SK-N-MC (cell line): Measurements from ENCODE around the gene CEACAM19.
A peak's percentile ranks its signal among the peaks of the same experiment; 100 is the strongest.
"Not testable (repeated sequence)": the region's sequence is repeated elsewhere in the genome, so short reads cannot be mapped to it uniquely, and the experiment has no call there.

Experiments
- DNase-seq: peaks from one replicate; pipeline ENCODE4 v3.0.0-alpha.2; 2011; ENCODE audit warnings: low read depth, low spot score
- H3K27ac ChIP-seq: fragments of 200-600 bp; sonication (generic); 2 replicates; pipeline ENCODE4 v1.5.1; 2016; ENCODE audit warnings: mixed run types
- H3K36me3 ChIP-seq: fragments of 200-600 bp; sonication (generic); 2 replicates; pipeline ENCODE4 v1.6.1; 2017; ENCODE audit warnings: antibody characterized with exemption, low read length, mixed read lengths; ENCODE audit not compliant: insufficient read depth
- H3K4me3 ChIP-seq: fragments of 200-600 bp; sonication (generic); 2 replicates; pipeline ENCODE4 v1.5.1; 2016
- H3K9ac ChIP-seq: fragments of 200-600 bp; sonication (generic); 2 replicates; pipeline ENCODE4 v1.8.0; 2017; ENCODE audit warnings: mixed run types, mixed read lengths; ENCODE audit not compliant: insufficient read length
- H3K9me3 ChIP-seq: fragments of 200-600 bp; sonication (generic); 2 replicates; pipeline ENCODE4 v1.6.1; 2017; ENCODE audit warnings: low read depth, mild to moderate bottlenecking, antibody characterized with exemption, low read length, moderate library complexity, mixed read lengths
- EZH2 ChIP-seq: fragments of 200-600 bp; sonication (generic); IDR thresholded peaks from one replicate; pipeline ENCODE4 v1.6.1; 2017; ENCODE audit warnings: antibody characterized with exemption
- FOXP2 ChIP-seq: optimal IDR thresholded peaks from 2 replicates; pipeline ENCODE3; 2011; ENCODE audit warnings: mild to moderate bottlenecking, moderate library complexity; ENCODE audit not compliant: insufficient read depth; ENCODE audit errors: extremely low read length, control extremely low read depth
- POLR2AphosphoS5 ChIP-seq: IDR thresholded peaks from 2 replicates; pipeline ENCODE4 v1.6.1; 2012; ENCODE audit warnings: mild to moderate bottlenecking, low read depth, low read length, borderline replicate concordance

The CEACAM19 gene

GRCh38 chr19:44671400-44671799, at the start of gene CEACAM19:
TSS of gene CEACAM19 (plus strand) at chr19:44671482. CDS start at chr19:44671932, 450 bp downstream.
- H3K4me3 ChIP-seq: no peak within 1 kb of the TSS
- TF ChIP-seq FOXP2: no peak
- no peak for TF ChIP-seq POLR2AphosphoS5
- no peak for TF ChIP-seq EZH2
- no peak for DNase-seq
- H3K9me3 ChIP-seq: no peaks in the 10 kb centered on the region
- no peak within 1 kb of the TSS for H3K27ac ChIP-seq
- H3K36me3 ChIP-seq: no peaks in the 10 kb centered on the region
- H3K9ac ChIP-seq: no peak within 1 kb of the TSS

GRCh38 chr19:44623080-44623479, 48.2 kb upstream of the CEACAM19 start:
- Histone ChIP-seq H3K9ac (no peak overlapping the region), H3K36me3 (no peaks in the 10 kb centered on the region), H3K4me3 (no peak overlapping the region), H3K9me3 (no peaks in the 10 kb centered on the region), H3K27ac (peak overlapping the region; percentile 11; the same call in 1 of the 2 replicates)
- no peak for TF ChIP-seq FOXP2
- no peak for TF ChIP-seq EZH2
- TF ChIP-seq POLR2AphosphoS5: no peak
- no peak for DNase-seq

DNA sequence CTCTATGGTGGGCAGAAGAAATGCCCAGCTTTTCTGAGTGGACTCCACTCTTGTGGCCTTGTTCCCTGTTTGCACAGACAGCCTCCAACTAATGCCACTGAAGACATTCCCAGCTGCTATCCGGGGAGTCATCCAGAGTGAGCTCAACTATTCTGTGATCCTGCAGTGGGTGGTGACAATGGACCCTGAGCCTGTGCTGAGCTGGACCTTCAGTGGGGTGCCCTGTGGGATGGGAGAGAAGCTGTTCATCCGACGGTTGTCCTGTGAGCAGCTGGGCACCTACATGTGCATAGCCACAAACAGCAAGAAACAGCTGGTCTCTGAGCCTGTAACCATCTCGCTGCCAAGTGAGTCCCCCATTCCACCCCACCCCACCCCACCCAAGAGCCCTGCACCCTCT, 47.7 kb upstream of the CEACAM19 start:
- no peaks in the 10 kb centered on the region for H3K36me3 ChIP-seq
- DNase-seq: no peak
- H3K9me3 ChIP-seq: no peaks in the 10 kb centered on the region
- TF ChIP-seq EZH2 (no peak), FOXP2 (no peak)
- H3K27ac ChIP-seq: peak overlapping the region; percentile 11; the same call in 1 of the 2 replicates
- no peak overlapping the region for H3K4me3 ChIP-seq
- no peak overlapping the region for H3K9ac ChIP-seq

DNA sequence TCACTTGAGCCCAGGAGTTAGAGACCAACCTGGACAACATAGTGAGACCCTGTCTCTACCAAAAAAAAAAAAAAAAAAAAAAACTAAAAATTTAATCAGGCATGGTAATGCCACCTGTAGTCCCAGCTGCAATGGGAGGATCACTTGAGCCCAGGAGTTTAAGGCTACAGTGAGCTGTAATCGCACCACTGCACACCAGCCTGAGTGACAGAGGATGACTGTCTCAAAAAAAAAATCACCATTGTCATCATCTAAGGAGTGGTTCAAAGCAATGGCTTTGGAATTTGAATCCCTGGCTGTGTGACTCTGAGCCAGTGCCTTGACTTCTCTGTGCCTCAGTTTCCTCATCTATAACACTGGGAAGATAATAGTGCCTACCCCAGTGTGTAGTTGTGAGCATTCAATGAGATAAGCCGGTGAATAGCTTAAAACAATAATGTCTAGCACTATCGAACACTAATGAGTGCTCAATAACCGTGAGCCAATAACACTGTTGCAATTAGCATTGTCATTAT, 46.4 kb upstream of the CEACAM19 start:
- Histone ChIP-seq H3K9me3 (no peaks in the 10 kb centered on the region), H3K4me3 (no peak overlapping the region), H3K9ac (no peak overlapping the region), H3K36me3 (no peaks in the 10 kb centered on the region), H3K27ac (no peak overlapping the region)
- no peak for DNase-seq
- TF ChIP-seq FOXP2 (no peak), EZH2 (no peak), POLR2AphosphoS5 (no peak)

GRCh38 chr19:44625637-44626036, 45.6 kb upstream of the CEACAM19 start:
- not testable (repeated sequence) for H3K4me3 ChIP-seq, H3K27ac ChIP-seq, H3K9me3 ChIP-seq, H3K36me3 ChIP-seq, DNase-seq, H3K9ac ChIP-seq

- no peak for DNase-seq
- Histone ChIP-seq H3K9ac (no peak overlapping the region), H3K27ac (no peak overlapping the region), H3K4me3 (no peak overlapping the region), H3K36me3 (no peaks in the 10 kb centered on the region), H3K9me3 (no peaks in the 10 kb centered on the region)
- no peak for TF ChIP-seq FOXP2
- TF ChIP-seq POLR2AphosphoS5: no peak
- TF ChIP-seq EZH2: no peak
Observed at GRCh38 chr19:44626048-44626624, 45.1 kb upstream of the CEACAM19 start.

GRCh38 chr19:44627631-44628030, 43.7 kb upstream of the CEACAM19 start:
- H3K27ac ChIP-seq: no peak overlapping the region
- no peak for DNase-seq

GRCh38 chr19:44628793-44629192, 42.5 kb upstream of the CEACAM19 start:
- H3K36me3 ChIP-seq: no peaks in the 10 kb centered on the region
- no peak for DNase-seq
- no peak overlapping the region for H3K27ac ChIP-seq
- H3K9me3 ChIP-seq: no peaks in the 10 kb centered on the region
- TF ChIP-seq POLR2AphosphoS5: no peak
- TF ChIP-seq EZH2: no peak
- no peak for TF ChIP-seq FOXP2
- no peak overlapping the region for H3K9ac ChIP-seq
- H3K4me3 ChIP-seq: no peak overlapping the region

More at GRCh38 chr19:44627631-44628030, 43.7 kb upstream of the CEACAM19 start:
- Histone ChIP-seq H3K9ac (no peak overlapping the region), H3K36me3 (no peaks in the 10 kb centered on the region), H3K4me3 (no peak overlapping the region), H3K9me3 (no peaks in the 10 kb centered on the region)
- TF ChIP-seq FOXP2: no peak
- TF ChIP-seq POLR2AphosphoS5: no peak
- no peak for TF ChIP-seq EZH2

- H3K27ac ChIP-seq, H3K36me3 ChIP-seq, H3K9ac ChIP-seq, H3K9me3 ChIP-seq, H3K4me3 ChIP-seq, DNase-seq: not testable (repeated sequence)
Observed at GRCh38 chr19:44631611-44632010, 39.7 kb upstream of the CEACAM19 start.

DNA sequence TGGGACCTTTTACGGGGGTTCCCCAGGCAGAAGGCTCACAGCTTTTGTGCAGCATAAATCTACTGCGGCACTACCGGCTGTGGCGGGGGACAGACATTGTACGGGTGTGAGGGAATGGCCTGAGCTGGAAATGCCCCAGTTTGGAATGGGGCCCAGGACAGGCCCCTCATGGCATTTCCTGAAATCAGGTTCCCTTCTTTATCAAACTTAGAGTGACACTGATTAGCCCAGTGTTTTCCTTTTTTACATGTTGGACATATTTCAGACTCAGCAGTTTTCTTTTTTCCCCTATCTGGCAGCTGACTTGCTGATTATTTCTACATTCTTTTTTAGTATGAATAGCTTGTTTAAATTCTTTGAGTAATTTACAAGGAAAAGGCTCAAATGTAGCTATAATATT, 37.2 kb upstream of the CEACAM19 start:
- peak overlapping the region; percentile 48 for H3K4me3 ChIP-seq

More for the DNA sequence above, 37.2 kb upstream of the CEACAM19 start:
- not testable (repeated sequence) for H3K9me3 ChIP-seq, H3K36me3 ChIP-seq, H3K9ac ChIP-seq, DNase-seq
- peak overlapping the region; percentile 83 for H3K27ac ChIP-seq
